Right hindlimb (tissue), 1 donor: Measurements from ENCODE around the gene HNRNPLL.
"Not testable (repeated sequence)": the region's sequence is repeated elsewhere in the genome, so short reads cannot be mapped to it uniquely, and the experiment has no call there.

Experiments used
- DNase-seq: peaks from one replicate; pipeline ENCODE4 v3.0.0-alpha.2; 2018

Gene HNRNPLL

DNA sequence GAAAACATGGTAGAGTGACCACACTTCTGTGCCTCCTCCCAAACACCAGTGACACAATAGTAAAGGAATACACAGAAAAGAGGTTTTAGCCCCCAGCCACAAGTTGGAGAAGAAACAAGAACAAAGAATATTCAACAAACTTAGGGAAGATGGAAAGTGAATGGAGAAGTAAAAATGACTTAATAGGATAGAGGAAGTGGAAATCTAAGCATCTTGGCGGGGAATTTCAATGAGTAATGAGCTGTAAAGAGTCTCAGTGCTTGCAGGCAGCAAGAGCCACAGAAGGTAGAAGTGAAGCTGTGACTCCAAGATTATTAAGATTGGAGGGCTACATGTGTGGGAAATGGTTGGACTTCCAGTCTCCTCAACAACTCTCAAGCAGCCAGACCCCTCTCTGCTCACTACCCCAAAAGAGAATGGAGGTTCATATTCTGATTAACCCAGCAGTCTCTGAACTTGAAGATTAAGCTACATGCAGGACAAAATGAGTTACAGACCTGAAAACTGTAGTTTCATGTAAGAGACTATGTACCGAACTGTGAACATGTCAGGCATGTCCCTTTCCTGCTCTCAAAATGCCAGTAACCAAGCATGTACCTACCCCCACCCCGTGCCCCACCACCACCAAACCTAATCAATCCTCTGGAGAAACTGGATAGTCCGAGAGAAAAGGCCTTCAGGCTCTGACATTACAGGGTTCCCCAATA lies 16.9 kb upstream of the HNRNPLL start:
- no peak for DNase-seq

DNA sequence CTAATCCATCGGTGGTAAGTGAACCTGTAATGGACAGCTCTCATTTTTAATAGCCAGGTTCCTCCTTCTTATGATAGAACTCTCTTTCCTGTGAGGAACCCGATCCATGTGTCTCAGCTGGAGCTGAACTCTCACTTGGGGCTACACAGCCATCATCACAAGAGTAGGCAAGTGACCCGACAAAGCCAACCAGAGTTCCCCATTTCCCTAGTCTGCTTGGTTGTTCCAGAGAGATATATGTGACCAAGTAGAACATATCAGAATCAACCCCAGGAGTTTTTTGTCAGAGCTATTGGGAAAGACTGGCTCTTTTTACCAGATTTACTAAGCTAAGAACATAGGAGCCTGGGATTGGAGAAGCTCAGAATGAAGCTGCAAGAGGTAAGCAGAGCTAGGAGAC lies 14.6 kb upstream of the HNRNPLL start:
- DNase-seq: no peak

DNA sequence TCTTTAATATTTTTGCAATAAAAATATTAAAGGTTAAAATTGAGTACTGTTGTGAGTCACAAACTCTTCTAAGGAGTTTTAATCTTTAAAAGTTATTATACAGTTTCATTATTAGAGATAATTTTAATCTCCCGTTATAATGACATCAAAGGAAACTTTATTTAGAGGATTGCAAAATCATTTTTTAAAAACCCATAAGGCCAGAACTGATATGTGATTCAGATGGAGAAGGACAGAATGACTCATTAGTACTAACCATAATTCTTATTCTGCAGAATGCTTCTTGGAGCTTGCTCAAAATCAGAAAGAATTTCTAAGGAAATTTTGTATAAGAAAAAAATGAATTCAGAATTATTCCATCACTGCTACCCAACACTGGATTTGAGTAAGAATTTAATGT lies 12.5 kb upstream of the HNRNPLL start:
- no peak for DNase-seq

DNA sequence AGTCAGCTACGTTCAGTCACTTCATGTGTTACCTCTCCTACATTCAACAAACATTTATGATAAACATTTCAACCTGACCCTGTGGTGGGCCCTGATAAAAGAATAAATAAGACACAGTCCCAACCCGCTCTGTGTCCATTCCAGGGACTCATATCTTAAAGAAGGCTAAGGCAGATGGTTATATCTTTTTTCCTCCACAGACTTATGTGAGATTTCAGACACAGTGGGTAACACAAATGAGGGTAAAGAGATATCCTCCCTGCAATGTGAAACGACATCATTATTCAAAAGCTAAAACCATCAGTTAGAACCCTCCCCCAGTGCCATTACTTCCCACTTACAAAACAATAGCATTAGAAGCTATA lies 11.1 kb upstream of the HNRNPLL start:
- DNase-seq: no peak

DNA sequence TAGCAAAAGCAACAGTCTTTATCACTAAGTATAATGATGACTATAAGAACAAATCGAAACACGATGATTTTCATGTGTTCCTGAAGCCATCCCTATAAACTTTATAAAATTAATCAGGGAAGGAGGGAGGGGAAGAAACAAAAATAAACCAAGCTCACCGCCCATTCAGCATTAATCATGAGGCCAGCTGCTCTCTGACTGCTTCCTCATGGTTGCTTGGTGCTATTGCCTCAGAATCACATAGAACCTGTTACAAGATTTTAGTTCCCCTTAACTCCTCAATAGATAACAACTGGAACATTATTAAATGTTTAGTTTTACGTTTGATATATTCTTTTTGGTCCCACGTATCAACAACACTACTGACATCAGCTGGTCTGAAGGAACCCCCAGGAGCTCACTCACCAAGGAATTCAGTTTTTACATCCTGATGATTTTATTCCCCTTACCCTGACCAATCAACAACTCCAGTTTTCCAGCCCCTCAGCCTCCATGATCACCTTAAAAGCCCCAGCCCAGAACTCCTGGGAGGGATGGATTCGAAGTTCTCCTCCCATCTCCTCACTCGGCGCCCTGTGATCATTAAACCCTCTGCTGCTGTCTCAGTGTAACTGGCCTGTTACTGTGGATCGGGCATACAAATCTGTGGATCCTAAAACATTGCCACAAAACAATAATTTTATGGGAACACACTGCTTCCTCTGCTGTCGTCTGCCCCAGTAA lies 10.6 kb upstream of the HNRNPLL start:
- no peak for DNase-seq

DNA sequence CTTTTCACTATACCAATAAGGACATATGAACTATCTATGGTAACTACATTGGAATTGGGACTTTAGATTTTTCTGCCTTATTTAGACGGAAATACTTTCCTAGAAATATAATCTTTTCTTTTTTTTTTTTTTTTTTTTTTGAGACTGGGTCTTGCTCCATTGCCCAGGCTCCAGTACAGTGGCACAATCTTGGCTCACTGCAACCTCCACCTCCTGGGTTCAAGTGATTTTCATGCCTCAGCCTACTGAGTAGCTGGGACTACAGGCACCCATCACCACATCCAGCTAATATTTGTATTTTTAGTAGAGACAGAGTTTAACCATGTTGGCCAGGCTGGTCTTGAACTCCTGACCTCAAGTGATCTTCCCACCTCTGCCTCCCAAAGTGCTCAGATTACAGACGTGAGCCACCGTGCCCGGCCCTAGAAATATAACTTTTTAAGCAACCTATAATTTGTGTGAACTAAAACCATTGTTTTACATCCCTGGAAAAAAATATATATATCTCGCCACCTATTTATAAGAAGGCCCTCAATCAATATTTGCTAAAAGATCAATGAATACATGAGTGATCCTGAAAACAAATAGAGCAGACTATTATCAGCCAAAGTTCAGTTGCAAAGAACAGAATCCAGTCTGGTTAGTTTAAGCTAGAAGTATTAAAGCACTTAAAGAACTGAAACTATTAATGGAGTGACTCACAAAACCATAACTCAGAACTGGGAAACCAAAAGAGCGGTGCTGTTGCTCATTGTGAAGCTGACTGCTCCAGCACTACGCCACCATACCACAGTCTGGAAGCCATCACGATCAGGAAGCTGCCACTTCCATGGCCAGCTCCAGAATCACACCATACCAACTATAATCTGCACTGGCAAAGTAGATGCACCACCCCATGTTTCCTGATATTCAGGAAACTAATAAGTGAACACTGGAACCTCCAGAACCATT lies 8.4 kb upstream of the HNRNPLL start:
- no peak for DNase-seq

DNA sequence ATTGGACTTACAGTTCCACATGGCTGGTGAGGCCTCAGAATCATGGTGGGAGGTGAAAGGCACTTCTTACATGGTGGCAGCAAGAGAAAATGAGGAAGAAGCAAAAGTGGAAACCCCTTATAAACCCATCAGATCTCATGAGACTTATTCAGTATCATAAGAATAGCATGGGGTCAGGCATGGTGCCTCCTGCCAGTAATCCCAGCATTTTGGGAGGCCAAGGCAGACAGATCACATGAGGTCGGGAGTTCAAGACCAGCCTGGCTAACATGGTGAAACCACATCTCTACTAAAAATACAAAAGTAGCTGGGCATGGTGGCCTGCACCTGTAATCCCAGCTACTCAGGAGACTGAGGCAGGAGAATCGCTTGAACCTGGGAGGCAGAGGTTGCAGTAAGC lies 6.5 kb upstream of the HNRNPLL start:
- not testable (repeated sequence) for DNase-seq

DNA sequence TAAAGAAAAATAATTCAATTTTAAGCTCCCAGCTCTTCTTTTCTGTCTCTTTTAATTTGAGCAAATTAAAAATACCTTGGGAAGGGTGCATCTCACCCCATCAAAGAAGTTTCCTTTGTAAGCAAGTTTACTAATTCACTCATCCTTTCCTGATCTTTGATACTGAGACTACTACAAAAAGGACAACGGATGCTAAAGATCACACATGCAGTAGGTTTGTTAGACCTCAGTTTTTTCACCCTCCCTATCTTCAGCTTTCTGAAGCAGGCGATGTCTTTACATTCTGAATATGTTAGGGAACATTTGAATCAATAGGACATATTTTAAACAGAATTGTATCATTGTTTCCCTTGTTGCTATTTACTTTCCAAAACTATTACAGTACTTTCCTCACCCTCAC lies 6.0 kb upstream of the HNRNPLL start:
- DNase-seq: no peak

DNA sequence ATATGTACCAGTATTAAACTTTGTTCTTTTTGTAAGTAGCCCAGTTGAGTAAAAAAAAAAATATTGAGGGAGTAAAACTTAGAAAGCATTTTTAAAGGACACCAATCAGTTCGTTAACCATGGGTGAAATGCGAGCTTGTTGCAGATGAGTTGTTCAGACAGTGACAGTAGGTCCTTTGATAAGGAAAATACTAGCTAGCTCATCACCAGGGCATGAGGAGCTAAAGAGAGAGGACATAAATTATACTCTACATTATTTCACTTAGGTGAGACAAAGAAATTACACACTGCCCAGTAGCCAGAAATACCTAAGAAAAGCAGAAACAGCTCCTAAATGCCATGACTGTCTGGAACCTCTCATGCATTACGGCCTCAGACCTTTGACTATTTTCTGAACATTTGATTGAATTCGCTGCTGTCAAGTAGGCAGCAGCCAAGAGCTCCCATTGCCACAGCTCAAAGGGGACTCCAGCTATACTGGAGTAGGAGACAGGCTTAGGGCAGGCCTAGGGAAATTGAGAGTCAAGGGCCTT lies 2.6 kb upstream of the HNRNPLL start:
- no peak for DNase-seq

DNA sequence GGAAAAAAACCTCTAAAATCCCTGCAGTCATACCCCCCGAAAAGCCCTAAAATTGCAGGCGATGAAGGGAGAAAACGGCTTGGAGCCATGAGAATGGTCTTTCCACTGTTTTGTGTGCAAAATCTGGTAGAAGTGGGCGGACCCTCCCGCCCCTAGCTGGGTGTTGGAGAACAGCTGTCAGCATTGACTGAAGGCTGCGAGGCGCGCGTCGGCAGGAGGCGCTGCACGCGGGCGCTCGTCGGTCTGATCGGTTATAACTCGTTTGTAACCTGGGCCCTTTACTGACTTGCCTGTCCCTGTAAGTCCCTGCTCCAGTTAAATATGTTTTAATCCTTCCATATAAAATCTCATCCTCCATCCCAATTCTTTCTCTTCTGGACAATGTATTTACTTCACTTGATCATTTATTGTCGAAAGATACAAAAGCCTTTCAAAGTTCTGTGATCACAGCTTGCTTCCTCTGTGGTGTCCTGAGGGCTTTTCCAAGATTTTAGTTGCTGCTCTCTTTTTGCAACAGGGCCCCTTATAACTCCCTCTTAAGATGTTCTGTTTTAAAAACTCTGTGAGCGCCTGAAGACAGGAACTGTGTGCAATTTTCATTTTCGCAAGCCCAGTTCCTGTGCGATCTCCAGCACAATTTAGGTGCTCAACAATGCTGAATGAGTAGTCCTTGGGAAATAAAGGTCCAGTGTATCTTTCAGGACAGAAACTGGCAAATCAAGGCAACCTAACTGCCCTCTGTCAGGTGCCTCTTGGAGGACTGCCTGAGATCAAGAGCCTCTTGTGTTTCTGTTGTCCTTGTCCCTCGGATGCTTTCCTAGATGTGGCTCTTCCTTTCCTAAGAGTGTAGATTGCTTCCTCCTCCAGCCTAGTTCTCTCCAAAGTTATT lies 918 bp upstream of the HNRNPLL start:
- DNase-seq: peak; percentile 90

DNA sequence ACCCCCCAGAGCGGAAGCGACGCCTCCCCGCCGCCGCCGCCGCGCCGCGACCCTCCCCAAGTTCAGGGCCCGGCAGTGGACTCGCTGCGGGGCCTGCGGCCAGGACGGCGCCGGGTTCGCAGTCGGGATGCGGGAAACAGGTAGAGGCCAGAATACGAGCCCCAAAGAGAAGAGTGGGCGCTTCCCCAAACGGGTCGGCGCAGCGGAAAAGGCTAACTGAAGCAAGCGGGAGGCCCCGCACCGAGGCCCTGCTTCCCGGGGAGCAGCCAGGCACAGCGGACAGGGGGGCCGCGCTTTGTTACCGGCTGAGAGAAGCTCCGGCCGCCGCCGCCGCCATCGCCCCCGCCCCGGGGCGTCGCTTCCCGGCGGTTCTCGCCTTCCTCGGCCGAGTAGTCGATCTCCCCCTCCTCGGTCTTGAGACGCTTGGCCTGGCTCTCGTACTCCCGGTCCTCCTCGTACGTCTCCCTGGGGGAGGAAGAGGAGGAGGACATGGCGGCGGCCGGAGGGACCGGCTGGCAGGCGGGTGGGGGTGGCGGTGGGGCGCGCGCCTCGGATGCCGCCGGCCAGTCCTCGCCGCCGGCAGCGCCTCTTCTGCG lies 494 bp downstream of the HNRNPLL start:
- DNase-seq: peak; percentile 64

DNA sequence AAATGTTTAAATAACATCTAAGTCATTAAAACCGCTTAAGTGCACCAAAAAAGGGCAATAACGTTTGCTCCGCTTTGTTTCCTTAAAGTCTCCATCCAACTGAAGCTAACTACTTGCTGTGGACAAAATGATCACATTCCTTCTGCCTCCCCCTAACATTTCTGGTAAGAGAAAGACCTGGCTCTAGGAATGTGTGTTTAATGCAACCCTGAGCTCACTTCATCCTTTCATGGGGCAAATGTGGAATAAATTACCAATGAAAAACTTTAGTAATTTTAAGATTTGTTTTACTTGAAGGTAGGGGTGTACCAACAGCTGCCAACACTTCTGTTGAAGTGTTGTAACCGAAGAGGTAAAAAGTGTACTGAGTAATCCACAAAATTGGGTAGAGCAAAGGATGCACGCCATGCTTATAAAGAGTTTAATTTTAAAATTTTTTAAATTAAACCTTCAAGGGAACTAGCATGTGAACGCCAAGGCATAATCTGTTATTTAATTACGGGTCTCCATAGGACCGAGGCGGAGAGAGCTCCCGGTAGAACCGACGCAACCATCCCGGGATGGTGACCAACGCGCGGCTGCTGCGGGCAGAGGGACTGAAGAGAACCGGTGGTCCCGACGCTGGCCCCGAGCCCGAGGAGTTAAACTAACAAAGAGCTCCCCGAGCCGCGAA lies 1.1 kb downstream of the HNRNPLL start:
- DNase-seq: no peak

DNA sequence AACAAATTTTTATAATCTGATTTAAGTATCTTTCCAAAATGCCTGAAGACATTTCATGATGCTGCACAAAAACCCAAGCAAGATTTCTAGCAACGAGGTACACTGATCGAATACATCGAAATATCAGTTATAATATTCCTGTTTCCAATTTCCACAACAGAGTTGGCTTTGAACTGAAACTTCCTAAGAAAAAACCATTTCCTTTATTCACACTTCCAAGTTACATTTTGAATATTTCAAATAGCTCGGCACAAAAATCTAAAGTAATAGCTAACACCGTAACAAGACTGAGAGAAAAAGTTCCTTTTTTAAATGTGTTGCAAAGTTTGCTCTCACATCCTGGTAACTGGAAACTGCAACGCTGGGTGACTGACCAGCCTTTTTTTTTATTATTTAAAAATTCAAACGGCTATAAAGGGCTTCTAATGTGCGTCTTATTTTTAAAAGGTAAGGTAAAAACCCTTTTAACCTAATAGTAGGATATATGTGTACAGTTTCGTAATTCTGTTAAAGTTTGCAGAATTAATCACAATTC lies 1.7 kb downstream of the HNRNPLL start:
- no peak for DNase-seq

DNA sequence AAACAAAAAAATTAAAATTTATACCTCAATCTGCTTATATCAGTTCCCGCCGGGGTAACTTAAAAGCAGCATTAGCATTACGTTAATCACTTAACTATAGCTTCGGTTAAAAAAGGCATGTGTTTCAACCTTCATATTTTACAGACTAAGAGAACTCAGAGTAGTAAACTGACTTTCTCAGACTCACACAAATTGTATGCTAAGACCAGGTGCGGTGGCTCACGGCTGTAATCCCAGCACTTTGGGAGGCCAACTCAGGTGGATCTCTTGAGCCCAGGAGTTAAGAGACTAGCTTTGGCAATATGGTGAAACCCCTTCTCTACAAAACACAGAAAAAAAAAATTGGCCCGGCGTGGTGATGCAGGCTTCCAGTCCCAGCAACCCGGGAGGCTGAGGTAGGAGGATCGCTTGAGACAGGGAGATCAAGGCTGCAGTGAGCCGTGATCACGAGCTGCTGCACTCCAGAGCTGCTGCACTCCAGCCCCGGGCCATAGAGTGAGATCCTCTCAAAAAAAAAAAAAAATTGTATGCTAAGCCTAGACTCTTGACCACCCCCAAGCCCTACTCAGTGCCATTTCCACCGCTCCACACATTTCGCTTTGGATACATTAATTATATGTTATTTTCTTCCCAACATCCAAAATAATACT lies 2.4 kb downstream of the HNRNPLL start:
- no peak for DNase-seq

DNA sequence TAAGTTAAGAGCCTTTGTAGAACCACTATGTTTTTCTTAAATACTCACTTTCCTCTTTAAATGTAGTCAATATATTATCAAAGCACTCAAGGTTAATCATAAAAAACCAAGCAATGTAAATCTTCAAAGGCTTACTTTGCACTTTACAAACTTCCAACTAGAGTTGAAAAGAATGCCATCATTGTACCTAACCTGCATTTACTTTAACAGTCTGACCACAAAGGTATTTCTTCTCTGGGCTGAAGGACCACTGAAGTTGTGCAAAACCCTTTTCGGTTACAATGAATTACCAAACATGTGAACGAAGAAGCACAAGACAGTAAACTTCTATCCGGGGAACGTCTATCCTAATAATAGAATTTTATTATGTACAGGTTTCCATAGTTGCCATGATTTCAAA lies 3.0 kb downstream of the HNRNPLL start:
- DNase-seq: no peak

DNA sequence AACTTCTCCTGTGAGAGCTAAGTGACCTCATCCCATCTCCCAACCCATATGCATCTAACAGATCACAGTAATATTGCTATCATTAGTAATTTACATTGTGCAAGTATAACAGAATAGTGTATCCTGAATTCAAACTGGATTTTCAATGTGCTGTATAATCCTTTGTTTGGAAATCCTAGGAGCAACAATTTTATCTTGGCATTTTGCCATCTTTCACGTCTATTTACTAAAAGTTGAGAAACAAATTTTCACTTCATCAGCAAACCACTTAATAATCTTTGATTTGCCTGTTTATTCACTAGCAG lies 3.8 kb downstream of the HNRNPLL start:
- DNase-seq: no peak

DNA sequence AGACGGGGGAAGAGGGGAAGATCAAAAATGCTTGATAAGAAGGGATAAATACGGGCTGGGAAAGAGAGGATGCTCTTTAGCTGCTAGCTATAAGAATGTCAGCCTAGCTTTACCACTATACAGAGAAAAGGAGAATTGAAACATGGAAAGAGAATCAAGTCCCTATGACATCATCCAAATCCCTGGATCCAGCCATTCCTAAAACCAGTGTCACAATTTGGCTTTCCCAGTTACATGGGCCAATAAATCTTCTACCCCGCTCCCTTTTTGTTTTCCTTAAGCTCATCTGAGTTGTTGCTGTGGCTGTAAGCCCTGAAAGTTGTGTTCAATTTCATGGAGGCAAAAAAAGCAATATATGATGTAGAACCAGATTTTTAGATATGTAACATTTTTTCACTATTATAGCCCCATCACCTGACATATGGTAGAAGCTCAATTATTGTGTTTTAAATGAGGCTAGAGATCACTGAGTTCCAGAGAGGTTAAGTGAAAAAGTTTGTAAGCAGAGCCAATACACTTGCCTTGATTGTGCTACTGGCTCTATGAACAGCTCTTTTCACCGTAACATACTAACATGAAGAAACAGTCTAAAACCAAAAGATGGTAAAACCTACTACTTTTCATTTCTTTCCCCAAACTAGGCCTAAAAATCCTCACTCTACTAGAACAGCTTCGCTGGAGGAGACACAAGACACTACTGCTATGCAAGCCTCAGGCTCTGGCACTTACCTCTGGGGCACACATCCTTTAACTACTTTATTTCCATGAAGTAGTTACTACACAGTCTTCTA lies 4.3 kb downstream of the HNRNPLL start:
- no peak for DNase-seq

DNA sequence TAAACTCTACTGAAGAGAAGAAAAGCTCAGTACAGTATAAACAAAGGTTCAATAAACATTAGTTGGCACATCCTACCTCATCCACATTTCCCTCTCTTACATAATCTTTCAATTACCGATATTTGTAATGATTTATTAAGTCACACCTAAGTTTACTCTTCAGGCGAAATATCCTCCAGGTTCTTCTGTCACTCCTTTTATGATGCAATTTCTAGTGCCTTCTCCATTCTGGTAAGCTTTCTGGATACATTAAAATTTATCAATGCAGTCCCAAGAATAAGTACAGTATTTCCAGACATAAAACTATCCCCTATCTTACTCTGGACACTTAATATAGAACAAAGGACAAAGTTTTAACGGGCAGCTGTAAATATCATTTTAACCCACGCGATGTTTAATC lies 5.6 kb downstream of the HNRNPLL start:
- DNase-seq: no peak

DNA sequence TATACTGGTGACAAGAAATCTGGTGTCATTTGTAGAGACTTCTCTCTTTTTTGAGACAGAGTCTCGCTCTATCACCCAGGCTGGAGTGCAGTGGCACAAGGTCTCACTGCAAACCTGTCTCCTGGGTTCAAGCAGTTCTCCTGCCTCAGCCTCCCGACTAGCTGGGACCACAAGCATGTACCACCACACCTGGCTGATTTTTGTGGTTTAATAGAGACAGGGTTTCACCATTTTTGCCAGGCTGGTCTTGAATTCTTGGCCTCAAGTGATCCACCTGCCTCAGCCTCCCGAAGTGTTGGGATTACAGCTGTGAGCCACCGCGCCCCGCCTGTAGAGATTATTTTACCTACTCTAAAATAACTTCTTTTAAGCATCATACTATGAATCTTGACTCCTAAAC lies 6.5 kb downstream of the HNRNPLL start:
- DNase-seq: no peak

DNA sequence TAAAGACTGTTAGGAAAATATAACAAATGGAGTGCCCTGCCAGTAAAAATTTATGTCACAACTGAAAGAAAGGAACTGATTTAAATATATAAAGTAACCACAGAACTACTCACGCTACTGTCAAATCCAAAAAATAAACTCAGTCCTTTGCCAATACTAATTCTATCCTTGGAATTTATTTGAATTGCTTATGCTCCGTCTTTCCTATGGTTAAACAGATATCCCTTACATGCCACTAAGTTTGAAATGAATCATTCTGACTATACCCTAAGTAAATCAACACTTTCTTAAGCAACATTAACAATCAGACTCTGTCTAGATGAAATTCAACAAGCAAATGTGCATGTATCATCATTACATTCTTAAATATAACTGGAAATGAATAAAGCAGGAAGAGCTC lies 9.8 kb downstream of the HNRNPLL start:
- DNase-seq: no peak
